GM18519 (cell line): Measurements from ENCODE around the gene SEPSECS.

Experiments
- ATAC-seq: cut with Tn5 transposase; IDR thresholded peaks from one replicate; pipeline ENCODE4 v1.9.1; 2021; ENCODE audit warnings: mild to moderate bottlenecking, moderate library complexity; ENCODE audit not compliant: unreplicated experiment, low FRiP score

The SEPSECS gene

GRCh38 chr4:25111648-25112196, 48.5 kb downstream of the SEPSECS start:
- no peak for ATAC-seq

- no peak for ATAC-seq
Measured at GRCh38 chr4:25110527-25111329, 49.5 kb downstream of the SEPSECS start.

- ATAC-seq, result no peak
Measured at GRCh38 chr4:25109511-25109910, 50.7 kb downstream of the SEPSECS start.

GRCh38 chr4:25108556-25108955, 51.7 kb downstream of the SEPSECS start:
- no peak for ATAC-seq

- ATAC-seq, result no peak
Measured at GRCh38 chr4:25107827-25108516, 52.3 kb downstream of the SEPSECS start.

- ATAC-seq, result no peak
Measured at GRCh38 chr4:25106363-25107151, 53.7 kb downstream of the SEPSECS start.

GRCh38 chr4:25104591-25104990, 55.7 kb downstream of the SEPSECS start:
- no peak for ATAC-seq

GRCh38 chr4:25103418-25103817, 56.8 kb downstream of the SEPSECS start:
- no peak for ATAC-seq

GRCh38 chr4:25101836-25102235, 58.4 kb downstream of the SEPSECS start:
- ATAC-seq, result no peak

GRCh38 chr4:25100710-25101109, 59.5 kb downstream of the SEPSECS start:
- no peak for ATAC-seq

GRCh38 chr4:25100021-25100555, 60.2 kb downstream of the SEPSECS start:
- ATAC-seq, result no peak

GRCh38 chr4:25098964-25099891, 61.0 kb downstream of the SEPSECS start:
- ATAC-seq, result no peak

GRCh38 chr4:25096981-25097443, 63.2 kb downstream of the SEPSECS start:
- ATAC-seq, result no peak

- ATAC-seq, result no peak
Measured at GRCh38 chr4:25096251-25096980, 63.8 kb downstream of the SEPSECS start.

- no peak for ATAC-seq
Measured at GRCh38 chr4:25095837-25096236, 64.4 kb downstream of the SEPSECS start.

- no peak for ATAC-seq
Measured at GRCh38 chr4:25092139-25092538, 68.1 kb downstream of the SEPSECS start.

GRCh38 chr4:25090516-25090915, 69.7 kb downstream of the SEPSECS start:
- no peak for ATAC-seq

GRCh38 chr4:25089051-25089763, 71.0 kb downstream of the SEPSECS start:
- no peak for ATAC-seq
